Measurements from ENCODE around the gene ARHGAP23. TPM values are rescaled to one million over a fixed set of nuclear protein-coding genes. Genes with fewer than 3 reads are reported as not detected.
"Not testable (repeated sequence)": the region's sequence is repeated elsewhere in the genome, so short reads cannot be mapped to it uniquely, and the experiment has no call there.

Gene ARHGAP23
- total and polyA plus RNA-seq, 10 of the 15 experiments (the other 5 are each of a cell fraction or from before 2014, with no cell fraction given), result 0.23 to 5.8 (median 2.1) TPM

DNA sequence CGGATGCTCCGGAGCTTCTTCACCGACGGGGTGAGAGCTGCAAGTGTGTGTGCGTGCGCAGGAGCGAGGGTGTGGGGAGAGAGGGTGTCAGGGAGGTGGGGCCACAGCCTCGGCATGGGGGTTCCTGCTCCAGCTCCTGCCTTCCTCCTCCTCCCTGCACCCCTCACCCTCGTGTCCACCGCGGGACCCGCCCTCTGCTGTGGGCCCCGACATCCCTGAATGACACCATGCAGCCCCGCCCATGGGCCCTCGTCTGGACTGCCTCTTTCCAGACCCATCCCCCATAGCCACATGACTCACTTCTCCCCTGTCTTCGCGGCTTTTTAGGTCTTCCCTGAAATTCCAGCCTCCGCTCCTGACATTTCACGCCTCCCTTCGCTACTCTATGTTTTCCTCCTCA, 41.6 kb downstream of the ARHGAP23 start:
- CTCF ChIA-PET, result interaction anchor here (1.2 kb wide), 1 partner anchor 46 kb away, joined by 3 read pairs; no protein-coding TSS in a partner anchor
- 75% methylated on average over 18 of the region's 20 CpGs for WGBS (ENCODE audit: insufficient coverage, insufficient replicate concordance, low lambda C conversion rate, missing lambda C conversion rate)
- Histone ChIP-seq H3K4me3 (no peak overlapping the region), H3K4me2 (ENCODE audit: control insufficient read depth, insufficient read depth) (no peak overlapping the region), H3K79me2 (ENCODE audit: control insufficient read depth, insufficient read depth, low read length) (no peaks in the 10 kb centered on the region), H3K27ac (ENCODE audit: control insufficient read depth, insufficient read depth) (no peak overlapping the region), H3K27me3 (replicated peaks in 1 of 2; ENCODE audit: control insufficient read depth in 2 of 2, insufficient read depth in 2 of 2, low read length in 1 of 2) (no peaks in the 10 kb centered on the region), H3K36me3 (ENCODE audit: control insufficient read depth in 2 of 2, insufficient read depth in 2 of 2, low read length in 1 of 2) (no peaks in the 10 kb centered on the region), H3K4me1 (ENCODE audit: control insufficient read depth, insufficient read depth, low read length) (no peaks in the 10 kb centered on the region), H4K20me1 (ENCODE audit: control insufficient read depth, insufficient read depth) (no peaks in the 10 kb centered on the region), H3K9me3 (replicated peaks; ENCODE audit: control insufficient read depth, insufficient read depth, low read length) (no peaks in the 10 kb centered on the region), H2AFZ (ENCODE audit: control insufficient read depth, low read depth, low read length) (no peak overlapping the region), H3K9ac (ENCODE audit: control insufficient read depth, insufficient read depth, low read length) (no peak overlapping the region)
- FAIRE-seq (no peak), ATAC-seq (no peak), DNase-seq (ENCODE audit: low read depth, low spot score) (no peak)
- SMC1A ChIA-PET (ENCODE audit: uncharacterized antibody, unreplicated experiment), result no interaction called here
- POLR2A ChIA-PET, result no interaction called here
- in situ Hi-C loops (cut with MboI), result loop anchor here (10.0 kb wide), 1 partner anchor 125 kb away; the partner anchor contains the start of gene GPR179
- BruUV-seq (replicated peaks), result no TSS peak
- RAD21 ChIA-PET (ENCODE audit: unreplicated experiment), result no interaction called here
- TF ChIP-seq, protein P1, sequence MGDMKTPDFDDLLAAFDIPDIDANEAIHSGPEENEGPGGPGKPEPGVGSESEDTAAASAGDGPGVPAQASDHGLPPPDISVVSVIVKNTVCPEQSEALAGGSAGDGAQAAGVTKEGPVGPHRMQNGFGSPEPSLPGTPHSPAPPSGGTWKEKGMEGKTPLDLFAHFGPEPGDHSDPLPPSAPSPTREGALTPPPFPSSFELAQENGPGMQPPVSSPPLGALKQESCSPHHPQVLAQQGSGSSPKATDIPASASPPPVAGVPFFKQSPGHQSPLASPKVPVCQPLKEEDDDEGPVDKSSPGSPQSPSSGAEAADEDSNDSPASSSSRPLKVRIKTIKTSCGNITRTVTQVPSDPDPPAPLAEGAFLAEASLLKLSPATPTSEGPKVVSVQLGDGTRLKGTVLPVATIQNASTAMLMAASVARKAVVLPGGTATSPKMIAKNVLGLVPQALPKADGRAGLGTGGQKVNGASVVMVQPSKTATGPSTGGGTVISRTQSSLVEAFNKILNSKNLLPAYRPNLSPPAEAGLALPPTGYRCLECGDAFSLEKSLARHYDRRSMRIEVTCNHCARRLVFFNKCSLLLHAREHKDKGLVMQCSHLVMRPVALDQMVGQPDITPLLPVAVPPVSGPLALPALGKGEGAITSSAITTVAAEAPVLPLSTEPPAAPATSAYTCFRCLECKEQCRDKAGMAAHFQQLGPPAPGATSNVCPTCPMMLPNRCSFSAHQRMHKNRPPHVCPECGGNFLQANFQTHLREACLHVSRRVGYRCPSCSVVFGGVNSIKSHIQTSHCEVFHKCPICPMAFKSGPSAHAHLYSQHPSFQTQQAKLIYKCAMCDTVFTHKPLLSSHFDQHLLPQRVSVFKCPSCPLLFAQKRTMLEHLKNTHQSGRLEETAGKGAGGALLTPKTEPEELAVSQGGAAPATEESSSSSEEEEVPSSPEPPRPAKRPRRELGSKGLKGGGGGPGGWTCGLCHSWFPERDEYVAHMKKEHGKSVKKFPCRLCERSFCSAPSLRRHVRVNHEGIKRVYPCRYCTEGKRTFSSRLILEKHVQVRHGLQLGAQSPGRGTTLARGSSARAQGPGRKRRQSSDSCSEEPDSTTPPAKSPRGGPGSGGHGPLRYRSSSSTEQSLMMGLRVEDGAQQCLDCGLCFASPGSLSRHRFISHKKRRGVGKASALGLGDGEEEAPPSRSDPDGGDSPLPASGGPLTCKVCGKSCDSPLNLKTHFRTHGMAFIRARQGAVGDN (IDR thresholded peaks at IDR 0.05), result no peak
- TF ChIP-seq BACH1 (IDR thresholded peaks at IDR 0.05; ENCODE audit: borderline replicate concordance) (no peak), ZBED1 (IDR thresholded peaks at IDR 0.05; ENCODE audit: borderline replicate concordance) (no peak), HDGF (IDR thresholded peaks at IDR 0.05) (no peak), ZSCAN29 (IDR thresholded peaks at IDR 0.05) (no peak), IKZF2 (IDR thresholded peaks at IDR 0.05) (no peak), SIN3A (IDR thresholded peaks at IDR 0.05; ENCODE audit: low read depth, low read length) (no peak), RELA (IDR thresholded peaks at IDR 0.05; ENCODE audit: borderline replicate concordance, partially characterized antibody) (no peak), NR2C1 (IDR thresholded peaks at IDR 0.05) (no peak)
- TF ChIP-seq, protein P2, sequence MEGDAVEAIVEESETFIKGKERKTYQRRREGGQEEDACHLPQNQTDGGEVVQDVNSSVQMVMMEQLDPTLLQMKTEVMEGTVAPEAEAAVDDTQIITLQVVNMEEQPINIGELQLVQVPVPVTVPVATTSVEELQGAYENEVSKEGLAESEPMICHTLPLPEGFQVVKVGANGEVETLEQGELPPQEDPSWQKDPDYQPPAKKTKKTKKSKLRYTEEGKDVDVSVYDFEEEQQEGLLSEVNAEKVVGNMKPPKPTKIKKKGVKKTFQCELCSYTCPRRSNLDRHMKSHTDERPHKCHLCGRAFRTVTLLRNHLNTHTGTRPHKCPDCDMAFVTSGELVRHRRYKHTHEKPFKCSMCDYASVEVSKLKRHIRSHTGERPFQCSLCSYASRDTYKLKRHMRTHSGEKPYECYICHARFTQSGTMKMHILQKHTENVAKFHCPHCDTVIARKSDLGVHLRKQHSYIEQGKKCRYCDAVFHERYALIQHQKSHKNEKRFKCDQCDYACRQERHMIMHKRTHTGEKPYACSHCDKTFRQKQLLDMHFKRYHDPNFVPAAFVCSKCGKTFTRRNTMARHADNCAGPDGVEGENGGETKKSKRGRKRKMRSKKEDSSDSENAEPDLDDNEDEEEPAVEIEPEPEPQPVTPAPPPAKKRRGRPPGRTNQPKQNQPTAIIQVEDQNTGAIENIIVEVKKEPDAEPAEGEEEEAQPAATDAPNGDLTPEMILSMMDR (IDR thresholded peaks at IDR 0.05 in 2 of 3, conservative IDR thresholded peaks at IDR 0.05 in 1 of 3; ENCODE audit: control insufficient read depth in 2 of 3, extremely low read depth in 1 of 3, insufficient read depth in 1 of 3, low read depth in 3 of 3, low read length in 3 of 3), result no peak
- intact Hi-C loops (cut with micrococcal nuclease; ENCODE audit: unreplicated experiment), result no loop called here

DNA sequence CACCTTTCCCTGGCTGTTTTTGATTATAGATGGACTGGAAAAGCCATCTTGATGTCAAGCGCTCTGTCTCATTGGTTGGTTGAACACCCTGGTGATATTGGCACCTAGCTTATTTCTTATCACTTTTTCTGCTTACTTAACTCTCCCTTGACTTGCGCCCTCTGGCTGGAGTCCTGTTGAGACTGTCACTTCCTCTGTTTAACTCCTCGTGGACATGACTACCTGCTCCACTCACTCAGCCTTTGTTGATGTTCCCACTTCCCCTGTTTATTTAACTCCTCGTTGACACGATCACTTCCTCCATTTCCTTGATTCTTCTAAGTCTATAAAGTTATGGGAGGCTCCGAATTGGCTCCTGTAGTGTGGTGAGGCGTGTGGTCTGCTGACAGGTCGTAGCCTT, 43.0 kb downstream of the ARHGAP23 start:
- H3K4me3 ChIP-seq; RAD21 ChIA-PET (ENCODE audit: unreplicated experiment); H3K9me3 ChIP-seq (replicated peaks; ENCODE audit: control insufficient read depth, insufficient read depth, low read length); POLR2A ChIA-PET; H2AFZ ChIP-seq (ENCODE audit: control insufficient read depth, low read depth, low read length); H3K27me3 ChIP-seq (replicated peaks in 1 of 2; ENCODE audit: control insufficient read depth in 2 of 2, insufficient read depth in 2 of 2, low read length in 1 of 2); BruUV-seq (replicated peaks); H3K36me3 ChIP-seq (ENCODE audit: control insufficient read depth in 2 of 2, insufficient read depth in 2 of 2, low read length in 1 of 2); H4K20me1 ChIP-seq (ENCODE audit: control insufficient read depth, insufficient read depth); intact Hi-C loops (cut with micrococcal nuclease; ENCODE audit: unreplicated experiment); ATAC-seq; H3K79me2 ChIP-seq (ENCODE audit: control insufficient read depth, insufficient read depth, low read length); H3K9ac ChIP-seq (ENCODE audit: control insufficient read depth, insufficient read depth, low read length); FAIRE-seq; H3K4me2 ChIP-seq (ENCODE audit: control insufficient read depth, insufficient read depth); H3K4me1 ChIP-seq (ENCODE audit: control insufficient read depth, insufficient read depth, low read length); DNase-seq (ENCODE audit: low read depth, low spot score); H3K27ac ChIP-seq (ENCODE audit: control insufficient read depth, insufficient read depth): not testable (repeated sequence)
- in situ Hi-C loops (cut with MboI), result loop anchor here (10.0 kb wide), 1 partner anchor 126 kb away; the partner anchor contains the start of gene GPR179
- 53% methylated on average over 7 of the region's 8 CpGs for WGBS (ENCODE audit: insufficient coverage, insufficient replicate concordance, low lambda C conversion rate, missing lambda C conversion rate)
- CTCF ChIA-PET, result interaction anchor here (1.2 kb wide), 1 partner anchor 47 kb away, joined by 3 read pairs; no protein-coding TSS in a partner anchor
- SMC1A ChIA-PET (ENCODE audit: uncharacterized antibody, unreplicated experiment), result interaction anchor here (0.8 kb wide), 1 partner anchor 24 kb away, joined by 3 read pairs; no protein-coding TSS in a partner anchor
